K562 (cell line): ENCODE data around the gene THEM5. TPM values are rescaled to one million over a fixed set of nuclear protein-coding genes. Genes with fewer than 3 reads are reported as not detected.
"Not testable (repeated sequence)": the region's sequence is repeated elsewhere in the genome, so short reads cannot be mapped to it uniquely, and the experiment has no call there.

Experiments used
- ATAC-seq: fragments of 200-7000 bp; cut with Tn5 transposase; 3 replicates; pipeline ENCODE4 v1.9.1; 2020; ENCODE audit warnings: moderate library complexity
- BruUV-seq: library from RNA; stranded (reverse); fragments of 400-500 nt; replicated peaks from 2 replicates; lab custom pipeline; 2021; lab: Mats Ljungman, UMichigan
- CTCF ChIA-PET: fragments of 300-600 bp; formaldehyde crosslinking; extraction: SDS; loops from one replicate; lab custom pipeline; 2021; ENCODE audit warnings: low intra/inter-chr PET ratio; lab: Yijun Ruan, JAX
- POLR2A ChIA-PET: fragments of 300-600, 350-650 bp; sonication (Branson Sonifier 250); formaldehyde crosslinking; extraction: SDS; loops from one replicate; lab custom pipeline; 2021; ENCODE audit warnings: antibody characterized with exemption, inconsistent platforms; lab: Yijun Ruan, JAX
- DNase-seq, 4 experiments: peaks; one replicate each; pipeline versions ENCODE4 v3.0.0 to v3.0.0-alpha.2; 2011 to 2018; ENCODE audit warnings: low spot score in 3 of 4, mixed read lengths in 3 of 4; ENCODE audit errors: extremely low read depth in 1 of 4
- FAIRE-seq: peaks from 2 replicates; lab custom pipeline; 2011; peaks lifted over from hg19 to GRCh38; lab: Jason Lieb, UNC
- H2AFZ ChIP-seq: 2 replicates; pipeline ENCODE4 v1.6.0; 2011; ENCODE audit warnings: low read depth, low read length, control low read depth, inconsistent platforms
- H3K27ac ChIP-seq: fragments of 200-600 bp; 3 replicates; pipeline ENCODE4 v1.8.0; 2011; ENCODE audit warnings: low read depth, mild to moderate bottlenecking, control low read depth, inconsistent platforms, low read length, moderate library complexity, mixed read lengths; ENCODE audit errors: extremely low read depth
- H3K27me3 ChIP-seq, 2 experiments: fragments of 300-600 bp in 1 of 2; 2 replicates in 1 of 2; 3 replicates in 1 of 2; pipeline versions ENCODE4 v1.6.0 to v1.8.0; 2011; ENCODE audit warnings: inconsistent platforms in 2 of 2, low read length in 2 of 2, mild to moderate bottlenecking in 1 of 2, mixed read lengths in 1 of 2, moderate library complexity in 1 of 2; ENCODE audit not compliant: control insufficient read depth in 2 of 2, insufficient read depth in 2 of 2
- H3K36me3 ChIP-seq: fragments of 300-600 bp; 3 replicates; pipeline ENCODE4 v1.8.0; 2011; ENCODE audit warnings: mild to moderate bottlenecking, low read length, inconsistent platforms; ENCODE audit not compliant: control insufficient read depth, insufficient read depth
- H3K4me1 ChIP-seq, 2 experiments: fragments of 200-600 bp in 1 of 2; replicated peaks in 1 of 2; 2 replicates in 1 of 2; 3 replicates in 1 of 2; pipeline versions ENCODE4 v1.5.1 to v1.8.0; 2011; ENCODE audit warnings: inconsistent platforms in 2 of 2, low read length in 2 of 2, mild to moderate bottlenecking in 1 of 2, mixed read lengths in 1 of 2, moderate library complexity in 1 of 2; ENCODE audit not compliant: control insufficient read depth in 2 of 2, insufficient read depth in 2 of 2
- H3K4me2 ChIP-seq: 2 replicates; pipeline ENCODE4 v1.6.1; 2011; ENCODE audit warnings: low read length, control low read depth, inconsistent platforms, mixed read lengths; ENCODE audit not compliant: insufficient read depth
- H3K4me3 ChIP-seq: fragments of 200-600 bp; sonication (generic), shearing (Covaris generic); 2 replicates; pipeline ENCODE4 v1.5.1; 2016; ENCODE audit warnings: control low read depth, inconsistent platforms
- H3K79me2 ChIP-seq: fragments of 200-600 bp; 3 replicates; pipeline ENCODE4 v1.8.0; 2011; ENCODE audit warnings: low read length, inconsistent platforms; ENCODE audit not compliant: control insufficient read depth, insufficient read depth
- H3K9ac ChIP-seq, 2 experiments: 2 replicates each; pipeline versions ENCODE4 v1.6.0 to v1.6.1; 2011; ENCODE audit warnings: low read depth in 2 of 2, low read length in 2 of 2, control low read depth in 1 of 2, inconsistent platforms in 1 of 2, mild to moderate bottlenecking in 1 of 2, mixed read lengths in 1 of 2; ENCODE audit not compliant: insufficient read depth in 1 of 2
- H3K9me1 ChIP-seq: one replicate; pipeline ENCODE4 v1.6.0; 2011; ENCODE audit warnings: inconsistent platforms, mild to moderate bottlenecking, low read length, moderate library complexity; ENCODE audit not compliant: control insufficient read depth, insufficient read depth
- H3K9me3 ChIP-seq: replicated peaks from 2 replicates; pipeline ENCODE4 v1.5.1; 2011; ENCODE audit warnings: low read depth, low read length, inconsistent platforms; ENCODE audit not compliant: control insufficient read depth, insufficient read depth
- H4K20me1 ChIP-seq: replicated peaks from 2 replicates; pipeline ENCODE4 v1.6.1; 2011; ENCODE audit warnings: low read length, inconsistent platforms, mixed read lengths; ENCODE audit not compliant: control insufficient read depth, insufficient read depth
- whole genome bisulfite sequencing: fragments of 100-300 bp; shearing (Covaris generic); methylation state at CpG from one replicate; pipeline ENCODE4 v1.1.6; 2016; ENCODE audit warnings: low coverage, mixed read lengths; ENCODE audit not compliant: insufficient coverage; ENCODE audit errors: missing lambda C conversion rate; 5-methylcytosine and 5-hydroxymethylcytosine counted together
- in situ Hi-C: fragments of 300-500 bp; cut with MboI; formaldehyde crosslinking; loops from 4 replicates; pipeline ENCODE4 v1.15.0; 2018; ENCODE audit warnings: inconsistent platforms, mixed read lengths
- intact Hi-C: fragments of 100-400 bp; cut with micrococcal nuclease; formaldehyde crosslinking; loops from 2 replicates; pipeline ENCODE4 v1.14.2; 2022
- polyA plus RNA-seq, 8 experiments: library from polyadenylated mRNA; depleted of rRNA in 4 of 8; stranded (reverse) in 5 of 8; unstranded in 3 of 8; fragments of >200 nt; fragmentation: Nextera tagmentation in 2 of 8; fragmentation: Illumina TruSeq in 1 of 8; extraction: Ambion mirVana in 2 of 8; extraction: Trizol in 1 of 8; gene quantifications; 2 replicates each; pipeline versions ENCODE4 v1.2.1 to v1.2.3, GENCODE V29; 2011 to 2014; ENCODE audit warnings: inconsistent platforms in 1 of 8, missing spikeins in 1 of 8
- total RNA-seq, 7 experiments: library from RNA; depleted of rRNA in 6 of 7; stranded (reverse); fragments of >200 nt in 6 of 7; fragmentation: Illumina TruSeq in 2 of 7; extraction: Trizol in 2 of 7; gene quantifications; 2 replicates each; pipeline versions ENCODE4 v1.2.1 to v1.2.3, GENCODE V29; 2011 to 2021; ENCODE audit warnings: low replicate concordance in 1 of 7

The THEM5 gene
- total and polyA plus RNA-seq, 9 of the 15 experiments (the other 6 are each of a cell fraction or from before 2014, with no cell fraction given) = not detected

DNA sequence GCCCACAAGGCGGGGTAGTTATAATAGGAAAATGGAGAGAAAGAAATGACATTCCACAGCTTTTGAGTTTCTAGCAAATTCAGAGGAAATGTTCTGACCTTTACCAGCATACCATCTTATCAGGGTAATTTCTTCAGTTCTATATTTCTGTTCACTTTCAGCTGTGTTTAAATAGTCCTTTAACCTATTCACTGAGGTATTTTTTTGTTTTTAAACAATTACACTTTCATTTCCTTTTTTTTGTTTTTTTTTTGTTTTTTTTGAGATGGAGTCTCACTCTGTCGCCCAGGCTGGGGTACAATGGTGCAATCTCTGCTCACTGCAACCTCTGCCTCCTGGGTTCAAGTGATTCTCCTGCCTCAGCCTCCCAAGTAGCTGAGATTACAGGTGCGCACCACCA lies 30.9 kb upstream of the THEM5 start:
- in situ Hi-C loops, H3K27me3 ChIP-seq, H3K27ac ChIP-seq, H2AFZ ChIP-seq, BruUV-seq, DNase-seq, H3K9me1 ChIP-seq, H4K20me1 ChIP-seq, H3K9ac ChIP-seq, ATAC-seq, CTCF ChIA-PET, H3K4me1 ChIP-seq, H3K9me3 ChIP-seq, intact Hi-C loops, H3K4me2 ChIP-seq, H3K4me3 ChIP-seq, H3K79me2 ChIP-seq, FAIRE-seq: not testable (repeated sequence)
- 85% methylated on average over 2 of the region's 3 CpGs for WGBS
- peaks cover 32% of the 10 kb centered on the region for H3K36me3 ChIP-seq
- POLR2A ChIA-PET = interaction anchor here (0.5 to 0.9 kb wide), 3 partner anchors 12 to 883 kb away, joined by 3 to 6 read pairs (median 3); no protein-coding TSS in a partner anchor

GRCh38 chr1:151883898-151884297 lies 30.4 kb upstream of the THEM5 start:
- H3K4me3 ChIP-seq, H3K9me1 ChIP-seq, DNase-seq, H3K27ac ChIP-seq, H3K4me2 ChIP-seq, CTCF ChIA-PET, FAIRE-seq, intact Hi-C loops, H2AFZ ChIP-seq, in situ Hi-C loops, H3K79me2 ChIP-seq, H3K9me3 ChIP-seq, H3K27me3 ChIP-seq, H4K20me1 ChIP-seq, H3K4me1 ChIP-seq, ATAC-seq, H3K9ac ChIP-seq, BruUV-seq: not testable (repeated sequence)
- H3K36me3 ChIP-seq = peaks cover 27% of the 10 kb centered on the region
- 92% methylated on average over 4 of the region's 4 CpGs for WGBS
- POLR2A ChIA-PET = interaction anchor here (0.5 to 0.9 kb wide), 3 partner anchors 13 to 882 kb away, joined by 3 to 6 read pairs (median 3); no protein-coding TSS in a partner anchor

- DNase-seq = not testable (repeated sequence)
These were observed 29.4 kb upstream of the THEM5 start for GRCh38 chr1:151882918-151883317.

More at GRCh38 chr1:151882918-151883317, 29.4 kb upstream of the THEM5 start:
- WGBS = 83% methylated on average over 4 of the region's 5 CpGs
- H3K4me1 ChIP-seq, H2AFZ ChIP-seq, H4K20me1 ChIP-seq, H3K4me3 ChIP-seq, H3K4me2 ChIP-seq, H3K9me1 ChIP-seq, intact Hi-C loops, H3K9me3 ChIP-seq, H3K27ac ChIP-seq, H3K79me2 ChIP-seq, FAIRE-seq, H3K27me3 ChIP-seq, BruUV-seq, POLR2A ChIA-PET, ATAC-seq, in situ Hi-C loops, CTCF ChIA-PET, H3K9ac ChIP-seq: not testable (repeated sequence)
- peaks cover 25% of the 10 kb centered on the region for H3K36me3 ChIP-seq
